Stimulated activated CD8-positive, alpha-beta memory T cell treated with anti-CD3 and anti-CD28 coated beads, Interleukin-7, amount 100 ng/mL, for 4 hours (primary cell): Measurements from ENCODE around the gene NCAM1.
"Not testable (repeated sequence)": the region's sequence is repeated elsewhere in the genome, so short reads cannot be mapped to it uniquely, and the experiment has no call there.

Experiments used
- DNase-seq, 2 donors: peaks; one replicate each; pipeline ENCODE4 v3.0.0-alpha.2; 2020; ENCODE audit warnings: low read depth in 2 of 2

Gene NCAM1

GRCh38 chr11:113277907-113278306 lies 316.7 kb downstream of the NCAM1 start:
- no peak for DNase-seq

GRCh38 chr11:113278481-113278880 lies 317.3 kb downstream of the NCAM1 start:
- no peak for DNase-seq

- no peak for DNase-seq
Observed at GRCh38 chr11:113278925-113279324, 317.7 kb downstream of the NCAM1 start.

- DNase-seq = no peak
Observed at GRCh38 chr11:113279591-113279990, 318.4 kb downstream of the NCAM1 start.

GRCh38 chr11:113281052-113281725 lies 320.0 kb downstream of the NCAM1 start:
- no peak for DNase-seq

- DNase-seq = no peak
Observed at GRCh38 chr11:113282898-113283437, 321.7 kb downstream of the NCAM1 start.

GRCh38 chr11:113283881-113284280 lies 322.7 kb downstream of the NCAM1 start:
- no peak for DNase-seq

- DNase-seq = no peak
Observed at GRCh38 chr11:113286009-113286408, 324.8 kb downstream of the NCAM1 start.

GRCh38 chr11:113286509-113287497 lies 325.6 kb downstream of the NCAM1 start:
- no peak for DNase-seq

- DNase-seq = no peak
Observed at GRCh38 chr11:113287801-113288200, 326.6 kb downstream of the NCAM1 start.

- no peak for DNase-seq
Observed at GRCh38 chr11:113288286-113288863, 327.2 kb downstream of the NCAM1 start.

- DNase-seq = peak; percentile 24 to 42
Observed at GRCh38 chr11:113289431-113290187, 328.4 kb downstream of the NCAM1 start.

GRCh38 chr11:113293936-113294335 lies 332.7 kb downstream of the NCAM1 start:
- DNase-seq = no peak

- DNase-seq = no peak
Observed at GRCh38 chr11:113295993-113296392, 334.8 kb downstream of the NCAM1 start.

GRCh38 chr11:113296447-113297205 lies 335.4 kb downstream of the NCAM1 start:
- no peak for DNase-seq

GRCh38 chr11:113298496-113298895 lies 337.3 kb downstream of the NCAM1 start:
- not testable (repeated sequence) for DNase-seq

- DNase-seq = no peak
Observed at GRCh38 chr11:113304916-113305315, 343.7 kb downstream of the NCAM1 start.

GRCh38 chr11:113305440-113306336 lies 344.5 kb downstream of the NCAM1 start:
- peak; percentile 13 to 45 for DNase-seq

- no peak for DNase-seq
Observed at GRCh38 chr11:113308601-113309000, 347.4 kb downstream of the NCAM1 start.

- DNase-seq = no peak
Observed at GRCh38 chr11:113311536-113311935, 350.3 kb downstream of the NCAM1 start.
